ENCODE results near the gene NUP205.

DNA sequence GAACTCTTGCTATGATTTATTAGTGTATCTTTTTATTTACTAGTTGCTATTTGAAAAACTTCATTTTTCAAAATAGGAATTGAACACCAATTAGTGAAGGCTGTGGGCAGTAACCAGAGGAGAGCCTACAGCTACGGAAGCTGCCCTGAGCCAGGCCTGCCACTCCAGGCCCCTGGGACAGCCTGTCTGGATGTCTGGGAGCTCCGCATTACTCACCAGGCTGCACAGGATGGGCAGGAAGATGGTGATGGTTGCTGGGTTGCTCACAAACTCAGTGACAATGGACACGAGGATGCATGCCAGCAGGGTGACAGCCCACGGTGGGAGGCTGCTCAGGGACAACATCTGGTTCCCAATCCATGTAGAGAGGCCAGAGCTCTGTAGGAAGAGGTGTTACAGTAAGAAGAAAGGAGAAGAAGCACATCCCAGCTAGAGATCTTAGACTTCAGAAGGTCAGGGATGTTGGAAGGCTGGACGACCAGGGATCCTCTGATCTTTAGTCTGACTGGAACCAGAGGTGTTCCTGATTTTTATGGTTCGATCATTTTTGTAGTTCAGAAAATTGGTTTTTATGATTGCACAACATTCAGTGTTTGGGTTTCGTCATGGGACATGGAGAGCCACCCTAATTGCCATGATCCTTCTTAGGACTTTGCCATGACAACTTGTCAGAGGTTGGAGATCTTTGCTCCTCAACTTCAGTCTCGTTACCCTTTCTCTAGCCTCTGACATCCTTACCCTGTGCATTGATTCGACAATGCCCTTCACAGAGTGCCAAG is 127.8 kb downstream of the NUP205 start:
- TF ChIP-seq GATA2 (IDR thresholded peaks at IDR 0.05; ENCODE audit: low read depth, low read length) (no peak), GATA3 (IDR thresholded peaks at IDR 0.05; ENCODE audit: low read depth, low read length) (no peak)
